ENCODE data around the gene ADRA2A.

Gene ADRA2A

DNA sequence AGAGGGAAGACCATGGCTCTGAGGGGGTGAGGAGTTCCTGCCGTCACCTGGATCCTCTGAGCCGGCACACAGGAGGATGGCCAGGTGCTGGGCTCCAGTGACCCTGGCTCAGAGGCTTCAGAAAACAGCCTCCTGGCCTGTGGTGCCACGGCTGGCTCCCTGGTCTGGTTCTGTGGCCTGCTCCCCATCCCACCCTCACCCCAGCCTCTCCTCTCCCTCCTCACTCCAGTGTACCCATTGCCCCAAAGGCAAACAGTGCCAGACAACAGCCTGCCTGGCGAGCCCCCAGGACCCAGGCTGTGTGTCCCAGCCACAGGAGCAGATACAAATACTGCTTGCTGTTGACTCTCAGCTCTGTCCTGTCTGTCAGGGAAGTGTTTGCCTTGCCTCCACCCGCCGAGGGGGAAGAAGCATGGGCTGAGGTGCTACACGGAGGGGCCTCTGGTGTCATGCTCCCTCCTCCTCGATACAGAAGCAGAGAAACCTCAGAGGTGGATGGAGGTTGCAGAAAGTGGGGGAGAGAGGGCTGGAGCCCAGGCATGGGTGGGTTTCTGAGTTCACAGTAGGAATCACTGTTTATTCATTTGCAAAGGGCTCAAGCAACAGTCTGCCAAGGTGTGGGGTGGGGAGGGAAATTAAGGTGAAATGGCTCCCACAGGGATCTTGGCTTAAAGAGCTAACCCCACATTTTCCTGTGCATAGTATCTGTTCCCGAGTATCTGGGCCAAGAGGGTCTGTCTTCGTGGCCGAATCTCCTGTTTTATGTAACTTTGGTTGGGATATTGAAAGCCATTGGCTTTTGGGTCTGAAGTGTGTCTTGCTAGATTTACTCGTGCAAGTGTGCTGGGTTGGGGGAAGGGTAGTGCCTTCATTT, 5.5 kb downstream of the ADRA2A start:
- ChIA-PET POLR2A (no interaction called here), CTCF (no interaction called here)
- no peak overlapping the region for H3K4me3 ChIP-seq (ENCODE audit: low read depth, low read length)
- DNase-seq (ENCODE audit: low read depth, low spot score): no peak
- TF ChIP-seq, protein P1, sequence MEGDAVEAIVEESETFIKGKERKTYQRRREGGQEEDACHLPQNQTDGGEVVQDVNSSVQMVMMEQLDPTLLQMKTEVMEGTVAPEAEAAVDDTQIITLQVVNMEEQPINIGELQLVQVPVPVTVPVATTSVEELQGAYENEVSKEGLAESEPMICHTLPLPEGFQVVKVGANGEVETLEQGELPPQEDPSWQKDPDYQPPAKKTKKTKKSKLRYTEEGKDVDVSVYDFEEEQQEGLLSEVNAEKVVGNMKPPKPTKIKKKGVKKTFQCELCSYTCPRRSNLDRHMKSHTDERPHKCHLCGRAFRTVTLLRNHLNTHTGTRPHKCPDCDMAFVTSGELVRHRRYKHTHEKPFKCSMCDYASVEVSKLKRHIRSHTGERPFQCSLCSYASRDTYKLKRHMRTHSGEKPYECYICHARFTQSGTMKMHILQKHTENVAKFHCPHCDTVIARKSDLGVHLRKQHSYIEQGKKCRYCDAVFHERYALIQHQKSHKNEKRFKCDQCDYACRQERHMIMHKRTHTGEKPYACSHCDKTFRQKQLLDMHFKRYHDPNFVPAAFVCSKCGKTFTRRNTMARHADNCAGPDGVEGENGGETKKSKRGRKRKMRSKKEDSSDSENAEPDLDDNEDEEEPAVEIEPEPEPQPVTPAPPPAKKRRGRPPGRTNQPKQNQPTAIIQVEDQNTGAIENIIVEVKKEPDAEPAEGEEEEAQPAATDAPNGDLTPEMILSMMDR (IDR thresholded peaks at IDR 0.05; ENCODE audit: insufficient read depth, low read length, missing control alignments): no peak

DNA sequence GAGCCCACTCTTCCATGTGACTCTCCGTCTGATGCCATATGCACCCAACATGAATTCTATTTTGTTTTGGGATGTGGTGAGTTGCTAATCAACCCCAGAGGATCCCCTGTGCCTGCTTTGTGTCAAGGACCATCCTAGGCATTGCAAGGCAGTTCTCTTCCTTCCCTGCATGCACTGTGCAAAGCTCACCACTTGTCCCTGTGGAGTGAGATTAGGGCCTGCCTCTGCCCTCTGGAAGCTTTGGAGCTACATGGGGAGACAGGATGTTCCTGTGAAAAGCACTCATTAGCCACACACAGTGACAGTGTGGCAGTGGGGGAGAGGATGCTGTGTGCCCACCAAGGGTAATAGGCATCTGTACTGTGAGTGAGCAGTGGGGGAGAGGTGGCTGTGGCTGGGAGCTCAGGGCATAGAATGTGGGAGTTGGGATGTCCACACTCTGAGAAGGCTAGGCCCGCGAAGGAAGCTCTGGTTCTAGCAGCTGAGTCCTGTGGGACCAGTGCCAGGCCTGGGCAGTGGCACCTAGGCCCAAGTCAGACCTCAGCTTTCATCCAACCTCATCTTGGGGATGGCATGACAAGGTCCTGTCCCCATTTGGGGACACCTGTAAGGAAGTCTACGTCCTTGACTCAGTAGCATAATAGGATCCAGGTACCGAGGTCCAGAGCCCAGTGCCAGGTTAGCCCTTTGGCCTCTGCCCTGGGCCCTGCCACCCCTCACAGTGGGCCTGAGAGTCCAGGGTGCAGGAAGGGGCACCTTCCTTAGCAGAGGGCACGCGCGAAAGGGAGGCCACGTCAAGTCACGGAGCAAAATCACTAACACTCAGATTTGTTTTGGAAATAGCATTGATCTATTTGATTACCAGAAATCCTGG, 6.6 kb downstream of the ADRA2A start:
- CTCF ChIA-PET: no interaction called here
- TF ChIP-seq, protein P1 (IDR thresholded peaks at IDR 0.05; ENCODE audit: insufficient read depth, low read length, missing control alignments): no peak
- POLR2A ChIA-PET: no interaction called here
- H3K4me3 ChIP-seq (ENCODE audit: low read depth, low read length): no peak overlapping the region
- no peak for DNase-seq (ENCODE audit: low read depth, low spot score)

DNA sequence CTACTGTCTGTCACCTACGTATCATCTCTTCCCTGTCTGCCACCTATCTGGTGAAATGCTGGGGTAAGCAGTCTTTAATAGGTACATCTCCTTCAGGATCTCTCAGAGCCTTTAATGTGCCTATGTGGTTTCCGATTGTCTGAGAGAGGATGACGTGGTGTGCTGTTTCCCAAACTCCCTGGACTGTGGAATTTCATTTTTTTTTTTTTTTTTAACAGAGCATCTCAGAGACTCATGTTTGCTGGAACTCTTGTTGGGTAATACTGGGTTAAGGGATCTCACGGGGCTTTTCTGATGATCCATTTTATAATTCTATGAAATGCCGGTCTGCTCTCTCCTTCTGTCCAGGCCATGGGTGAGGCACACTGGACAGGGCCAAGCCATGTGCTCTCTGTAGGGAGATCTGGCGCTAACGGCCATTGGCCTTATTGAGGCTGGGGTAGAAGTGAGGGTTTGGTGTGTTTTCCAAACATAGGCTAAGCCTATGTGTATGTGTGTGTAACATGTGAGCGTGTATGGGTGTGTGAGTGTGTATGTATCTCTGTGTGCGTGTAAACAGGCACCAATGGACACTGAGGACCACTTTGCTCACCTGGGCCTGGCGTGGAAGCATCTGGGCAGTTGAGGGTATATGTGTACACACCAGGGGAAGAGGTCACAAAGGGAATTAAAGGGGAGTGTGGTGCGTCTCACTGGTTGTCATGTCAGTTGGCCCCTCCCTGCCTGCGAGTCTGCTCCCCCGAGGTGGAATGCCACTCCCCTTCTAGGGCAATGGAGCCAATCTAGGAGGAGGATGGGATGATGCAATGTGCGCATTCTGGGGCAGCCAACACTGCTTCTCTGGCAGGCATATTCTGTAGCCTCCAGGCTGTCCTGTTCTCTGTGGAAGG, 7.8 kb downstream of the ADRA2A start:
- DNase-seq (ENCODE audit: low read depth, low spot score): no peak
- TF ChIP-seq, protein P1 (IDR thresholded peaks at IDR 0.05; ENCODE audit: insufficient read depth, low read length, missing control alignments): no peak
- H3K4me3 ChIP-seq (ENCODE audit: low read depth, low read length): no peak overlapping the region
- ChIA-PET CTCF (no interaction called here), POLR2A (no interaction called here)

DNA sequence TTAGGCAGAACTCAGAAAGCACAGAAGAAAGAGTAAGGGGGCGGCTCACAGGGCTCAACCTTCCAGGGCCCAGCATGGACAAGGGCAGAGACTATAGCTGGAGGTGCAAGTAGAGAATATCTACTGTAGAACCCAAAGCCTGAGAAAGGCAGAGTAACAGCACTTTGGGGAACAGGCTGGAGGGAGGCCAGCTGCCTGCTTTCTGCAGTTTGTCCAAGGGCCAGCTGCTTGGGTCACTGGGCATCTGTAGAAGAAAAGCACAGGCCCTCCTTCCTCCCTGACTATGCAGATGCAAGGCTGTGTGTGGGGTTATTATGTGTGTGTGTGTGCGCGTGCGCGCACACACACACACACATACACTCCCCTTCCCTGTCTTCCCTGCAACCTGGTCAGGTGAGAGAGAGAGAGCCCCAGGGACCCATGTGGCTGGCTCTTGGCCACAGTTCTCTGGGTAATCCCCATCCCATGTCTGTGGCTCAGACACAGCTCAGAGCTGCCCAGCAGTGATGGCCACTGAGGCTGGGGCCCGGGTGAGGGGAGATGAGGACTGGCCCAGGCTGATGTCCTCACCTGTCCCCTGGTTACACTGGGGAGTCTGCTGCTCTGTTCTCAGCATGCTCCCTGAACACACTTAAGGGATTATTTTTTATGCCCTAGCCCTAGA, 9.0 kb downstream of the ADRA2A start:
- CTCF ChIA-PET: interaction anchor here (5.2 kb wide), 1 partner anchor 9 kb away, joined by 18 read pairs; the partner anchor contains the start of gene ADRA2A
- POLR2A ChIA-PET: no interaction called here
- TF ChIP-seq, protein P1 (IDR thresholded peaks at IDR 0.05; ENCODE audit: insufficient read depth, low read length, missing control alignments): no peak
- H3K4me3 ChIP-seq (ENCODE audit: low read depth, low read length): no peak overlapping the region
- DNase-seq (ENCODE audit: low read depth, low spot score): no peak

DNA sequence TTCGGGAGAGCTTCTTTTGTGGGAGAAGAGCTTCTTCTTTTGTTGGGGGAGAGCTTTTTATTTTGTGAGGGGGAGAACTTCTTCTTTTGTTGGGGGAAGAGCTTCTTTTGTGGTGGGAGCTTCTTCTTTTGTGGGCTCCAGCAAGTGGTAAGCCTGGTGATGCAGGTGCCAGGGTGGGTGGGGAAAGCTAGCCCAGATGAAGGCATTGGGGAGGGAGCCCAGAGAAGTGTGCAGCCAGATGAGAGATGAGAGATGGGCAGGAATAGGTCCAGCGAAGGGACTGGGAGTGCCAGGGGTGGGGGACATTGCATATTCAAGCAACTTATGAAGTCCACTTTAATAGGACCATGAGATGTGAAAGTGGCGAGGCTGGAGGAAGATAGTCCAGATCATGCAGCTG, 9.7 kb downstream of the ADRA2A start:
- no peak overlapping the region for H3K4me3 ChIP-seq (ENCODE audit: low read depth, low read length)
- TF ChIP-seq, protein P1 (IDR thresholded peaks at IDR 0.05; ENCODE audit: insufficient read depth, low read length, missing control alignments): no peak
- ChIA-PET CTCF (interaction anchor here (5.2 kb wide), 1 partner anchor 10 kb away, joined by 18 read pairs; the partner anchor contains the start of gene ADRA2A), POLR2A (no interaction called here)
- DNase-seq (ENCODE audit: low read depth, low spot score): no peak
